ENCODE results near the gene RNU1-1. TPM values are rescaled to one million over a fixed set of nuclear protein-coding genes. Genes with fewer than 3 reads are reported as not detected.
A peak's percentile ranks its signal among the peaks of the same experiment; 100 is the strongest.
"Not testable (repeated sequence)": the region's sequence is repeated elsewhere in the genome, so short reads cannot be mapped to it uniquely, and the experiment has no call there.

RNU1-1 gene
- total RNA-seq, 1 donor from 2014 or later, result 1,438 TPM

GRCh38 chr1:16506364-16507136, 7.5 kb downstream of the RNU1-1 start:
- DNase-seq (ENCODE audit: low spot score); H3K27me3 Mint-ChIP-seq (ENCODE audit: low read depth); H3K4me1 Mint-ChIP-seq (ENCODE audit: low read depth); H3K27ac Mint-ChIP-seq (ENCODE audit: unreplicated experiment); H3K36me3 Mint-ChIP-seq (ENCODE audit: low read depth); H3K9me3 Mint-ChIP-seq (ENCODE audit: low read depth); H3K4me3 Mint-ChIP-seq (ENCODE audit: unreplicated experiment): not testable (repeated sequence)

- not testable (repeated sequence) for H3K27ac Mint-ChIP-seq (ENCODE audit: unreplicated experiment); H3K27me3 Mint-ChIP-seq (ENCODE audit: low read depth); H3K4me1 Mint-ChIP-seq (ENCODE audit: low read depth); H3K9me3 Mint-ChIP-seq (ENCODE audit: low read depth); DNase-seq (ENCODE audit: low spot score); H3K4me3 Mint-ChIP-seq (ENCODE audit: unreplicated experiment); H3K36me3 Mint-ChIP-seq (ENCODE audit: low read depth)
Measured at GRCh38 chr1:16505870-16506269, 8.2 kb downstream of the RNU1-1 start.

- Mint-ChIP-seq H3K4me1 (ENCODE audit: low read depth) (peaks cover 4% of the 10 kb centered on the region), H3K27me3 (ENCODE audit: low read depth) (no peaks in the 10 kb centered on the region), H3K4me3 (ENCODE audit: unreplicated experiment) (no peak overlapping the region), H3K27ac (ENCODE audit: unreplicated experiment) (no peak overlapping the region), H3K36me3 (ENCODE audit: low read depth) (no peaks in the 10 kb centered on the region), H3K9me3 (ENCODE audit: low read depth) (peaks cover 4% of the 10 kb centered on the region)
- no peak for TF ChIP-seq CTCF (IDR thresholded peaks at IDR 0.05)
- no peak for DNase-seq (ENCODE audit: low spot score)
Measured at GRCh38 chr1:16503494-16503893, 10.6 kb downstream of the RNU1-1 start.

- H3K27ac Mint-ChIP-seq (ENCODE audit: unreplicated experiment), result not testable (repeated sequence)
Measured at GRCh38 chr1:16501446-16501845, 12.6 kb downstream of the RNU1-1 start.

GRCh38 chr1:16500975-16501374, 13.1 kb downstream of the RNU1-1 start:
- H3K4me3 Mint-ChIP-seq (ENCODE audit: unreplicated experiment), result peak overlapping the region; percentile 9
- not testable (repeated sequence) for H3K9me3 Mint-ChIP-seq (ENCODE audit: low read depth)

More at GRCh38 chr1:16501446-16501845, 12.6 kb downstream of the RNU1-1 start:
- peak overlapping the region; percentile 9 for H3K4me3 Mint-ChIP-seq (ENCODE audit: unreplicated experiment)
- not testable (repeated sequence) for H3K9me3 Mint-ChIP-seq (ENCODE audit: low read depth); DNase-seq (ENCODE audit: low spot score); H3K36me3 Mint-ChIP-seq (ENCODE audit: low read depth); H3K27me3 Mint-ChIP-seq (ENCODE audit: low read depth)
- peaks cover 15% of the 10 kb centered on the region for H3K4me1 Mint-ChIP-seq (ENCODE audit: low read depth)

GRCh38 chr1:16500466-16500865, 13.6 kb downstream of the RNU1-1 start:
- H3K27me3 Mint-ChIP-seq (ENCODE audit: low read depth); H3K9me3 Mint-ChIP-seq (ENCODE audit: low read depth); H3K36me3 Mint-ChIP-seq (ENCODE audit: low read depth); DNase-seq (ENCODE audit: low spot score); H3K27ac Mint-ChIP-seq (ENCODE audit: unreplicated experiment): not testable (repeated sequence)
- peaks cover 15% of the 10 kb centered on the region for H3K4me1 Mint-ChIP-seq (ENCODE audit: low read depth)
- peak overlapping the region; percentile 76 for H3K4me3 Mint-ChIP-seq (ENCODE audit: unreplicated experiment)

More at GRCh38 chr1:16500975-16501374, 13.1 kb downstream of the RNU1-1 start:
- not testable (repeated sequence) for DNase-seq (ENCODE audit: low spot score); H3K27ac Mint-ChIP-seq (ENCODE audit: unreplicated experiment); H3K36me3 Mint-ChIP-seq (ENCODE audit: low read depth); H3K27me3 Mint-ChIP-seq (ENCODE audit: low read depth)
- peaks cover 15% of the 10 kb centered on the region for H3K4me1 Mint-ChIP-seq (ENCODE audit: low read depth)

GRCh38 chr1:16498573-16499413, 15.3 kb downstream of the RNU1-1 start:
- Mint-ChIP-seq H3K27ac (ENCODE audit: unreplicated experiment) (peak overlapping the region; percentile 41), H3K9me3 (ENCODE audit: low read depth) (no peaks in the 10 kb centered on the region), H3K4me3 (ENCODE audit: unreplicated experiment) (peak overlapping the region; percentile 76), H3K4me1 (ENCODE audit: low read depth) (peaks cover 15% of the 10 kb centered on the region), H3K36me3 (ENCODE audit: low read depth) (no peaks in the 10 kb centered on the region), H3K27me3 (ENCODE audit: low read depth) (no peaks in the 10 kb centered on the region)
- peak; percentile 59 for TF ChIP-seq CTCF (IDR thresholded peaks at IDR 0.05)
- no peak for DNase-seq (ENCODE audit: low spot score)

- peak overlapping the region; percentile 54 for H3K27ac Mint-ChIP-seq (ENCODE audit: unreplicated experiment)
- peaks cover 15% of the 10 kb centered on the region for H3K4me1 Mint-ChIP-seq (ENCODE audit: low read depth)
- not testable (repeated sequence) for H3K9me3 Mint-ChIP-seq (ENCODE audit: low read depth)
Measured at GRCh38 chr1:16498047-16498446, 16.0 kb downstream of the RNU1-1 start.

More at GRCh38 chr1:16498047-16498446, 16.0 kb downstream of the RNU1-1 start:
- H3K36me3 Mint-ChIP-seq (ENCODE audit: low read depth); H3K27me3 Mint-ChIP-seq (ENCODE audit: low read depth): not testable (repeated sequence)
- DNase-seq (ENCODE audit: low spot score), result peak; percentile 41
- H3K4me3 Mint-ChIP-seq (ENCODE audit: unreplicated experiment), result peak overlapping the region; percentile 73
